Osteocyte (in vitro differentiated cells): ENCODE data around the gene CCDC136. TPM values are rescaled to one million over a fixed set of nuclear protein-coding genes. Genes with fewer than 3 reads are reported as not detected.

Experiments used
- DNase-seq: peaks from one replicate; pipeline ENCODE4 v3.0.0; 2021; ENCODE audit warnings: mixed read lengths; ENCODE audit not compliant: unreplicated experiment; ENCODE audit errors: extremely low spot score
- H3K27ac Mint-ChIP-seq: one replicate; pipeline ENCODE4 v1.8.0; 2021; ENCODE audit warnings: mild to moderate bottlenecking, mixed read lengths; ENCODE audit not compliant: unreplicated experiment
- H3K27me3 Mint-ChIP-seq: one replicate; pipeline ENCODE4 v1.8.0; 2021; ENCODE audit warnings: mixed read lengths; ENCODE audit not compliant: unreplicated experiment
- H3K36me3 Mint-ChIP-seq: one replicate; pipeline ENCODE4 v1.8.0; 2021; ENCODE audit warnings: mixed read lengths; ENCODE audit not compliant: unreplicated experiment
- H3K4me1 Mint-ChIP-seq: one replicate; pipeline ENCODE4 v1.8.0; 2021; ENCODE audit warnings: mixed read lengths; ENCODE audit not compliant: unreplicated experiment
- H3K4me3 Mint-ChIP-seq: one replicate; pipeline ENCODE4 v1.8.0; 2021; ENCODE audit warnings: mild to moderate bottlenecking, moderate library complexity, mixed read lengths; ENCODE audit not compliant: unreplicated experiment
- H3K9me3 Mint-ChIP-seq: one replicate; pipeline ENCODE4 v1.8.0; 2021; ENCODE audit warnings: mixed read lengths; ENCODE audit not compliant: unreplicated experiment
- CTCF ChIP-seq: fragments of 200-600 bp; sonication (generic); IDR thresholded peaks from 2 replicates; pipeline ENCODE4 v1.5.0; 2021; ENCODE audit warnings: antibody characterized with exemption, mild to moderate bottlenecking, moderate library complexity
- total RNA-seq: library from RNA; stranded (reverse); gene quantifications from 2 replicates; pipeline ENCODE4 v1.2.1, GENCODE V29; 2021

The CCDC136 gene
- total RNA-seq, 1 donor from 2014 or later = 13.3 TPM

- Mint-ChIP-seq H3K27ac (no peak overlapping the region), H3K36me3 (peaks cover 6% of the 10 kb centered on the region), H3K4me1 (peaks cover 12% of the 10 kb centered on the region), H3K4me3 (no peak overlapping the region), H3K27me3 (no peaks in the 10 kb centered on the region), H3K9me3 (no peaks in the 10 kb centered on the region)
- no peak for TF ChIP-seq CTCF
- peak; percentile 82 for DNase-seq
Observed at GRCh38 chr7:128838109-128838779, 46.5 kb downstream of the CCDC136 start.

- Mint-ChIP-seq H3K4me3 (no peak overlapping the region), H3K27me3 (no peaks in the 10 kb centered on the region), H3K4me1 (peaks cover 3% of the 10 kb centered on the region), H3K9me3 (no peaks in the 10 kb centered on the region), H3K36me3 (peaks cover 6% of the 10 kb centered on the region), H3K27ac (no peak overlapping the region)
- DNase-seq = no peak
- TF ChIP-seq CTCF = no peak
Observed at GRCh38 chr7:128838981-128839731, 47.4 kb downstream of the CCDC136 start.

GRCh38 chr7:128839751-128840177 lies 48.0 kb downstream of the CCDC136 start:
- Mint-ChIP-seq H3K27ac (no peak overlapping the region), H3K27me3 (no peaks in the 10 kb centered on the region), H3K9me3 (no peaks in the 10 kb centered on the region), H3K4me1 (peaks cover 2% of the 10 kb centered on the region), H3K4me3 (no peak overlapping the region), H3K36me3 (peaks cover 7% of the 10 kb centered on the region)
- no peak for TF ChIP-seq CTCF
- no peak for DNase-seq

- Mint-ChIP-seq H3K4me1 (peaks cover 2% of the 10 kb centered on the region), H3K27me3 (no peaks in the 10 kb centered on the region), H3K27ac (no peak overlapping the region), H3K4me3 (no peak overlapping the region), H3K36me3 (peaks cover 11% of the 10 kb centered on the region), H3K9me3 (no peaks in the 10 kb centered on the region)
- TF ChIP-seq CTCF = no peak
- DNase-seq = no peak
Observed at GRCh38 chr7:128840326-128841170, 48.8 kb downstream of the CCDC136 start.
